WI38 (cell line): ENCODE measurements around the gene TMOD2.

ENCODE experiments used
- H3K4me3 ChIP-seq: 2 replicates; pipeline ENCODE4 v1.5.1; 2011; ENCODE audit warnings: low read depth, mild to moderate bottlenecking, control low read depth, low read length
- TF ChIP-seq, protein P1 (sequence below): IDR thresholded peaks from 2 replicates; pipeline ENCODE4 v1.5.1; 2012; ENCODE audit warnings: low read depth, mild to moderate bottlenecking, control low read depth, low read length

TMOD2 gene

DNA sequence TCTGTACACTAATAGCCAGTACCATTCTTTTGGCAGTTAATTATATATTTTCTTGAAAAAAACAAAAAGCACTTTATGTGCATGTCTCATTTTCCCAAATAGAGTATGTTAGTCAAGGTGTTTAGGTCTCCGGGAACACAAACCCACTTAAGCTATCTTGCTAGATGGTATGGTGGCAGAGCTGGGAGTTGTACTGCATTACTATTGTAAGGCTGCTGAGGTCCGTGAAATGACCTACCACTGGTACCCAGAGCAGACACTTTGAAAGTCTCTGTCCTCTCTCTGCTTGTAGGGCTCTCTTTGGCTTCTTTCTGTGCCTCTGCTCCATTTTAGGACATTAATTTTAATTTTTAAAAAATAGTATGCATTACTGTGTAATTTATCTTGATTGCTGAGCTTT, 86.9 kb downstream of the TMOD2 start:
- H3K4me3 ChIP-seq, result no peak overlapping the region

DNA sequence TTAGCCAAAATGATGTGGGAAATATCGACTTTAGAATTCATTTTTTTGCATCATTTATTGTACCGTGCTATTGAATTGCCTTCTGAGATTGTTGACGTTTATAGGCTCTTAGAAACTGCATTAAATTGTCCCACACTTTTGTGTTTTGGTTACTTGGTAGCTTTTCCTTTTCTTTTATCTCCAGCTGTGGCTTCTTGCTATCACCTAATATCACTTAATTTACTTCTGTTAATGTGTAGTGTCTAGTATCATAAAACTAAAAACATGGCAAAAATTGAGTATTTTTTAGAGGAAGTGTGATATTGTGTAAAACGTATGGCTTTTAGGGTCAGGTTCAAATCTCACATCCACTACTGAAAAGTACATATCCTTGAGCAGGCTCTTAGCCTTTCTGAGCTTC, 89.3 kb downstream of the TMOD2 start:
- TF ChIP-seq, protein P1, sequence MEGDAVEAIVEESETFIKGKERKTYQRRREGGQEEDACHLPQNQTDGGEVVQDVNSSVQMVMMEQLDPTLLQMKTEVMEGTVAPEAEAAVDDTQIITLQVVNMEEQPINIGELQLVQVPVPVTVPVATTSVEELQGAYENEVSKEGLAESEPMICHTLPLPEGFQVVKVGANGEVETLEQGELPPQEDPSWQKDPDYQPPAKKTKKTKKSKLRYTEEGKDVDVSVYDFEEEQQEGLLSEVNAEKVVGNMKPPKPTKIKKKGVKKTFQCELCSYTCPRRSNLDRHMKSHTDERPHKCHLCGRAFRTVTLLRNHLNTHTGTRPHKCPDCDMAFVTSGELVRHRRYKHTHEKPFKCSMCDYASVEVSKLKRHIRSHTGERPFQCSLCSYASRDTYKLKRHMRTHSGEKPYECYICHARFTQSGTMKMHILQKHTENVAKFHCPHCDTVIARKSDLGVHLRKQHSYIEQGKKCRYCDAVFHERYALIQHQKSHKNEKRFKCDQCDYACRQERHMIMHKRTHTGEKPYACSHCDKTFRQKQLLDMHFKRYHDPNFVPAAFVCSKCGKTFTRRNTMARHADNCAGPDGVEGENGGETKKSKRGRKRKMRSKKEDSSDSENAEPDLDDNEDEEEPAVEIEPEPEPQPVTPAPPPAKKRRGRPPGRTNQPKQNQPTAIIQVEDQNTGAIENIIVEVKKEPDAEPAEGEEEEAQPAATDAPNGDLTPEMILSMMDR, result no peak
- no peak overlapping the region for H3K4me3 ChIP-seq

More for the DNA sequence above, 86.9 kb downstream of the TMOD2 start:
- TF ChIP-seq, protein P1, result no peak

DNA sequence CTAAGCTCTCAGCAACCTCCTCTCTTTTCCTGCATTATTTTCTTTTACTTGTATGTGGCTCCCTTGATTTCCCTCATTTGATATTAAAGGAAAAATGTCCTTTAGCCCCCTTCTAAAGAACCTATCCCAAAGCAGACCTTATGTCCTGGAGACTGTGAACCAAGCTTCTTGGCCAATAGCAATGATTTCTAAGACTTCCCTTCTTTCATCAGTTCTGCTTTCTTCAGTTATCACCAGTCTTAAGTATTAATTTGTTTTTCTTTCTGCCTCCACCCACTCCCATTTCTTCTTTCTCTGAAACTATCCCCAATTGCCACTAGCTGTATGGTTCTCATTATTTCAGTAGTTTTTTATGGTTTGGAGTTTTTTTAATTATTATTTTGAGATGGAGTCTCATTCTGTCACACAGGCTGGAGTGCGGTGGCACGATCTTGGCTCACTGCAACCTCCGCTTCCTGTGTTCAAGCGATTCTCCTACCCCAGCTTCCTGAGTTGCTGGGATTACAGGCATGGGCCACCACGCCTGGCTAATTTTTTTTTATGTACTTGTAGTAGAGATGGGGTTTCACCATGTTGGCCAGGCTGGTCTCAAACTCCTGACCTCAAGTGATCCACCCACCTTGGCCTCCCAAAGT, 90.1 kb downstream of the TMOD2 start:
- TF ChIP-seq, protein P1, result no peak
- no peak overlapping the region for H3K4me3 ChIP-seq

DNA sequence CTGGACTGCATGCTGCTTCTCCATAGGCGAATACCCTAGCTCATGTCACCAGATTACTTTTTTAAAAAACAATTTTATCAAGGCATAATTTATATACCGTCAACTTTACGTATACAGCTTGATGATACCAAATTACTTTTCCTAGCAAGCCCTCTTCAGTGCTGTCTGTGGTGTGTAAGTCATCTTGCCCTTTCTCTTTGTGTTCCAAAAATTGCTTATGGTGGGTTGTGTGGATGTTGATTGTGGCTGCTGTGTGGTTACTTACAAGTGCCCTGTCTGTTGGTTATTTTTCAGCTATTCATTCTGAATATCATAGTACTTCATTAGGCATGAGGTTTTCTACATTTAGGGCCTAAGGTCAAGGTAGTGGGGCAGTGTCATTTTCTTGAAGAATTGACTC, 90.9 kb downstream of the TMOD2 start:
- TF ChIP-seq, protein P1, result no peak
- no peak overlapping the region for H3K4me3 ChIP-seq

DNA sequence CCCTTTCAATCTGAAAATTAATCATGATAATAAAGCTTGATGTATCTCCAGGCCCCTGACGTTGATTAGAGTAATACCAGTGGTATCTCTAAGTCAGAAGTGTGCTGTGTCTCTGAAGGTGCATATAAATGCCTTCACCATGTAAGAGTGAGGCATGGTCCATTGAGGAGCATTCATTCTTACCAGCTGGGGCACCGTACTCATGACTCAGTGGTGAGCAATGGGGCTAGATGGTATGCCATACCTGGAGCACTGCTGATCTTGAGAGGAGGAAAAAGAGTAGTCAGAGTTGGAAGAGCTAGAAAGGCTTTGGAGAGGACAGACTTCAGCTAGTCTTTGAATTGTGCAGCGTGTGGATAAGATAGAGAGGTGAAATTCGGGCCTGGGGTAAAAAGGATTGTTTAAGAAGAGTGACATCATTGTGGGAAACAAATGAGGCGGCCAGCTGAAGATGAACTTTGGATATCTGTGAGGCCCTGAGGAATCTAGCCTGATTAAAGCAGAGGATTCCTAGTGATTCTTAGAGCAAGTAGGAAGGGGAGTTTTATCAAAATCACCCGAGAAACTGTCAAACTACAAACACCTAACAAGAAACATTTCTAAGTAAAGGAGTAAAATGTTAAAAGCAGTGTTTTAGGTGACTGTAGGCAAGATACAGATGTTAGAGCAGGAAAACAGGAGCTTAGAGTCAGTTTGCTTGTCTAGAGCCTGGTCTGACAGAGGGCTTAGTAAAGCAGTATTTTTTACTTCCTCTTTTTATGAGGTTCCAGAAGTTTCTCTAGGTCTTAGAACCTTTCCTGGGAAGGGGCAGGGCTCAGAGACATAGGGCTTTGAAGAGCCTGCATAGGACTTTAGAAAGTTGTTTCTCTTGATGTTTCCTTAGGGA, 91.7 kb downstream of the TMOD2 start:
- TF ChIP-seq, protein P1, result no peak
- H3K4me3 ChIP-seq, result no peak overlapping the region

DNA sequence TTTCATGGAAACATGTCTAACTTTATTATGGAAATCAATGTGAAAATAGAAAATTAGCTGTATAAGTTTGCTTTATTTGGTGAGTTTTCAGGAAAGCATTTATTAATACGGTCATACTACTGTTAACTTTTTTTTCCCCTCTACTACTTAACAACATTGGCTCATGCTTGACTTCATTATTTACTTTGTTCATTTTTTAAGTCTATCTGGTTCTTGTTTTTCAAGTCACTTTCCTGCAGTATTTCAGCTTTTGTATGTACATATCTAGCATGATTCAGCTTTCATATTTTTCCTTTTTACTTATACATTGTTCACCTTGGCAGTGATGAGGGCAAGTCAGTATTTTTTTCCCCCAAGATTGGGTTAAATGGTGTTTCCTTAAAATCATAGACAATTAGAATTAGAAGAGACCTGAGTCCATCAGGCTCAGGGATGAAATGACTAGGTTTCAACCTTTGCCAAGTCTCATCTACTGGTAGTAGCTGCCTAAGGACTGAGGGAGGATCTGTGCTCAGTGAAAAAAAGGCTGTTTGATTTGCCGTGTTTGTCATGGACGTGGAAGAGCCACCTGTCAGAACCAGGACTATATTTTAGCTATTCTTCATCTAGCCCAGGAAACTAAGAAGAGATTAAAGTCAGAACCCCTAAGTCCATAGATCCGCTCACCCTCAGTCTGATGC, 93.5 kb downstream of the TMOD2 start:
- TF ChIP-seq, protein P1, result no peak

More for the DNA sequence above, 93.5 kb downstream of the TMOD2 start:
- no peak overlapping the region for H3K4me3 ChIP-seq
